H1 (cell line): Measurements from ENCODE around the gene DCLK1. TPM values are rescaled to one million over a fixed set of nuclear protein-coding genes. Genes with fewer than 3 reads are reported as not detected.

ENCODE experiments used
- CTCF ChIA-PET: fragments of 300-600 bp; sonication (Branson Sonifier 250); formaldehyde crosslinking; loops from one replicate; lab custom pipeline; 2021; ENCODE audit not compliant: partially characterized antibody; lab: Charles Lee
- POLR2A ChIA-PET: fragments of 300-600 bp; sonication (Branson Sonifier 250); formaldehyde crosslinking; loops from one replicate; lab custom pipeline; 2021; ENCODE audit warnings: inconsistent platforms; ENCODE audit not compliant: partially characterized antibody; lab: Charles Lee
- DNase-seq, 2 experiments: peaks; one replicate each; pipeline versions ENCODE4 v3.0.0 to v3.0.0-alpha.2; 2010 to 2022; ENCODE audit warnings: low spot score in 2 of 2, low read depth in 1 of 2, mixed read lengths in 1 of 2
- FAIRE-seq: peaks from 2 replicates; lab custom pipeline; 2011; peaks lifted over from hg19 to GRCh38; lab: Jason Lieb, UNC
- H2AFZ ChIP-seq: 2 replicates; pipeline ENCODE4 v1.8.1; 2012; ENCODE audit warnings: low read length, inconsistent platforms
- H2AK5ac ChIP-seq: 2 replicates; pipeline ENCODE4 v1.6.1; 2013; ENCODE audit warnings: low read depth, low read length
- H2BK120ac ChIP-seq: replicated peaks from 2 replicates; pipeline ENCODE3; 2013; ENCODE audit warnings: low read depth, low read length, inconsistent platforms
- H2BK12ac ChIP-seq: 2 replicates; pipeline ENCODE4 v1.6.1; 2013; ENCODE audit warnings: low read depth, low read length
- H2BK15ac ChIP-seq: 2 replicates; pipeline ENCODE4 v1.6.1; 2013; ENCODE audit warnings: low read length
- H2BK20ac ChIP-seq: 2 replicates; pipeline ENCODE4 v1.6.1; 2013; ENCODE audit warnings: low read length
- H2BK5ac ChIP-seq: 2 replicates; pipeline ENCODE4 v1.6.1; 2013; ENCODE audit warnings: low read depth, low read length
- H3K14ac ChIP-seq: 2 replicates; pipeline ENCODE4 v1.6.1; 2013; ENCODE audit warnings: inconsistent platforms; ENCODE audit not compliant: insufficient read length
- H3K18ac ChIP-seq: 2 replicates; pipeline ENCODE4 v1.6.1; 2013; ENCODE audit warnings: low read length; ENCODE audit errors: extremely low read depth
- H3K23ac ChIP-seq: 2 replicates; pipeline ENCODE4 v1.6.1; 2013; ENCODE audit warnings: inconsistent platforms; ENCODE audit not compliant: insufficient read length
- H3K23me2 ChIP-seq: 2 replicates; pipeline ENCODE4 v1.6.1; 2013; ENCODE audit warnings: low read depth, low read length
- H3K27ac ChIP-seq: 2 replicates; pipeline ENCODE4 v1.6.1; 2011; ENCODE audit warnings: low read depth, low read length, inconsistent platforms
- H3K27me3 ChIP-seq, 4 experiments: replicated peaks in 1 of 4; 1 replicate in 1 of 4; 2 replicates in 3 of 4; pipeline versions ENCODE4 v1.6.1 to v1.8.1; 2011 to 2013; ENCODE audit warnings: low read length in 3 of 4, mild to moderate bottlenecking in 3 of 4, inconsistent platforms in 2 of 4, mixed read lengths in 2 of 4, moderate library complexity in 1 of 4; ENCODE audit not compliant: control insufficient read depth in 3 of 4, insufficient read depth in 3 of 4; ENCODE audit errors: extremely low read depth in 1 of 4
- H3K36me3 ChIP-seq, 4 experiments: 2 replicates each; pipeline versions ENCODE4 v1.6.1 to v1.8.1; 2011 to 2013; ENCODE audit warnings: mild to moderate bottlenecking in 4 of 4, low read length in 3 of 4, moderate library complexity in 2 of 4, control low read depth in 1 of 4, inconsistent platforms in 1 of 4; ENCODE audit not compliant: insufficient read depth in 4 of 4, control insufficient read depth in 2 of 4
- H3K4ac ChIP-seq: replicated peaks from 2 replicates; pipeline ENCODE3; 2013; ENCODE audit warnings: low read length, low read depth, mixed read lengths, inconsistent platforms; ENCODE audit not compliant: insufficient read length
- H3K4me1 ChIP-seq, 4 experiments: replicated peaks in 1 of 4; 1 replicate in 1 of 4; 2 replicates in 3 of 4; pipeline versions ENCODE4 v1.6.1 to v1.8.1; 2011 to 2013; ENCODE audit warnings: low read length in 3 of 4, inconsistent platforms in 2 of 4, mixed read lengths in 1 of 4; ENCODE audit not compliant: insufficient read depth in 4 of 4, control insufficient read depth in 3 of 4
- H3K4me2 ChIP-seq, 2 experiments: 2 replicates each; pipeline versions ENCODE4 v1.6.1 to v1.8.1; 2011 to 2013; ENCODE audit warnings: low read depth in 2 of 2, low read length in 2 of 2, control low read depth in 1 of 2, inconsistent platforms in 1 of 2, mild to moderate bottlenecking in 1 of 2; ENCODE audit not compliant: insufficient read depth in 1 of 2
- H3K4me3 ChIP-seq, 4 experiments: fragments of 200-600, 300-600 bp in 1 of 4; sonication (generic), shearing (Covaris generic), sonication (Bioruptor Twin) in 1 of 4; 2 replicates each; pipeline versions ENCODE4 v1.5.1 to v1.8.1; 2011 to 2016; ENCODE audit warnings: low read length in 4 of 4, low read depth in 3 of 4, control low read depth in 2 of 4, inconsistent platforms in 2 of 4, mild to moderate bottlenecking in 2 of 4, mixed read lengths in 1 of 4, moderate library complexity in 1 of 4; ENCODE audit not compliant: insufficient read depth in 2 of 4; ENCODE audit errors: extremely low read depth in 1 of 4
- H3K56ac ChIP-seq: replicated peaks from 2 replicates; pipeline ENCODE3; 2013; ENCODE audit warnings: low read depth, mild to moderate bottlenecking, mixed read lengths, low read length, inconsistent platforms; ENCODE audit not compliant: insufficient read length
- H3K79me1 ChIP-seq: 2 replicates; pipeline ENCODE4 v1.6.1; 2013; ENCODE audit warnings: low read depth, low read length, control low read depth
- H3K79me2 ChIP-seq, 2 experiments: 2 replicates each; pipeline versions ENCODE4 v1.6.1 to v1.8.1; 2012 to 2013; ENCODE audit warnings: low read length in 2 of 2, mild to moderate bottlenecking in 2 of 2, inconsistent platforms in 1 of 2; ENCODE audit not compliant: insufficient read depth in 2 of 2, control insufficient read depth in 1 of 2
- H3K9ac ChIP-seq, 4 experiments: replicated peaks in 1 of 4; 1 replicate in 1 of 4; 2 replicates in 3 of 4; pipeline versions ENCODE4 v1.6.1 to v1.8.1; 2011 to 2013; ENCODE audit warnings: low read depth in 3 of 4, low read length in 3 of 4, control low read depth in 2 of 4, mild to moderate bottlenecking in 2 of 4, moderate library complexity in 2 of 4, inconsistent platforms in 1 of 4; ENCODE audit errors: extremely low read depth in 1 of 4
- H3K9me3 ChIP-seq, 2 experiments: 2 replicates each; pipeline versions ENCODE4 v1.6.1 to v1.8.1; 2012 to 2013; ENCODE audit warnings: mild to moderate bottlenecking in 2 of 2, moderate library complexity in 2 of 2, control low read depth in 1 of 2, inconsistent platforms in 1 of 2, low read depth in 1 of 2, low read length in 1 of 2, mixed read lengths in 1 of 2; ENCODE audit not compliant: insufficient read depth in 2 of 2
- H4K20me1 ChIP-seq, 2 experiments: replicated peaks in 1 of 2; 2 replicates each; pipeline versions ENCODE3 to v1.8.1; 2011 to 2013; ENCODE audit warnings: inconsistent platforms in 2 of 2, low read length in 2 of 2, mild to moderate bottlenecking in 1 of 2; ENCODE audit not compliant: insufficient read depth in 2 of 2, control insufficient read depth in 1 of 2
- H4K5ac ChIP-seq: 2 replicates; pipeline ENCODE4 v1.6.1; 2013; ENCODE audit warnings: low read length, low read depth, mixed read lengths, inconsistent platforms; ENCODE audit not compliant: insufficient read length
- H4K8ac ChIP-seq: 2 replicates; pipeline ENCODE4 v1.8.0; 2013; ENCODE audit warnings: mild to moderate bottlenecking, moderate library complexity, low read length, inconsistent platforms; ENCODE audit not compliant: insufficient read depth; ENCODE audit errors: extremely low read depth
- H4K91ac ChIP-seq: replicated peaks from 2 replicates; pipeline ENCODE3; 2013; ENCODE audit warnings: low read length, mixed read lengths, inconsistent platforms; ENCODE audit not compliant: insufficient read length
- BCL11A ChIP-seq, 2 experiments: IDR thresholded peaks; one replicate each; pipeline ENCODE4 v1.6.1; 2011; ENCODE audit warnings: low read depth in 2 of 2, low read length in 2 of 2, mild to moderate bottlenecking in 2 of 2
- CEBPB ChIP-seq: IDR thresholded peaks from 2 replicates; pipeline ENCODE4 v1.6.1; 2012; ENCODE audit warnings: low read depth, low read length
- E2F6 ChIP-seq: IDR thresholded peaks from 2 replicates; pipeline ENCODE4 v1.6.1; 2012; ENCODE audit warnings: inconsistent platforms
- HDAC6 ChIP-seq: IDR thresholded peaks from one replicate; pipeline ENCODE4 v1.7.1; 2012; ENCODE audit warnings: low read depth, mild to moderate bottlenecking, inconsistent platforms, low read length, moderate library complexity
- MAFK ChIP-seq: IDR thresholded peaks from 2 replicates; pipeline ENCODE4 v1.6.1; 2012; ENCODE audit warnings: low read depth, mild to moderate bottlenecking, improper control_type of control experiment, low read length
- POU5F1 ChIP-seq: IDR thresholded peaks from 2 replicates; pipeline ENCODE4 v1.6.1; 2011; ENCODE audit warnings: low read depth, mild to moderate bottlenecking, low read length, moderate library complexity
- RXRA ChIP-seq: IDR thresholded peaks from 2 replicates; pipeline ENCODE4 v1.6.1; 2011; ENCODE audit warnings: low read depth, mild to moderate bottlenecking, low read length, moderate library complexity; ENCODE audit not compliant: insufficient read depth
- WGBS, 2 experiments: shearing (Covaris generic) in 1 of 2; methylation state at CpG; one replicate each; pipeline versions ENCODE4 v1.1.6 to v1.1.7; 2013 to 2015; ENCODE audit warnings: low lambda C conversion rate in 2 of 2, mixed read lengths in 2 of 2, inconsistent platforms in 1 of 2, low coverage in 1 of 2, missing lambda C conversion rate in 1 of 2; ENCODE audit not compliant: insufficient replicate concordance in 2 of 2, insufficient coverage in 1 of 2, insufficient read length in 1 of 2; ENCODE audit errors: extremely low coverage in 1 of 2, missing lambda C conversion rate in 1 of 2; 5-methylcytosine and 5-hydroxymethylcytosine counted together
- polyA plus RNA-seq, 7 experiments: library from polyadenylated mRNA; depleted of rRNA in 3 of 7; stranded (reverse) in 5 of 7; unstranded in 2 of 7; fragments of >200 nt in 5 of 7; fragments of 200-250 nt in 2 of 7; gene quantifications; 1 replicate in 5 of 7; 2 replicates in 1 of 7; 4 replicates in 1 of 7; pipeline versions ENCODE4 v1.2.1 to v1.2.3, GENCODE V29; 2011 to 2013; ENCODE audit warnings: missing spikeins in 2 of 7, mixed read lengths in 2 of 7
- total RNA-seq: library from RNA; stranded (reverse); fragmentation: NEBNext Ultra II Directional; extraction: Animal tissue kit (Norgen Biotek cat#: 25700); gene quantifications from 2 replicates; pipeline ENCODE4 v1.2.1, GENCODE V29; 2021

The DCLK1 gene
- total and polyA plus RNA-seq, 2 of the 8 experiments (the other 6 are each of a cell fraction or from before 2014, with no cell fraction given) = 22.8 to 41.0 TPM

DNA sequence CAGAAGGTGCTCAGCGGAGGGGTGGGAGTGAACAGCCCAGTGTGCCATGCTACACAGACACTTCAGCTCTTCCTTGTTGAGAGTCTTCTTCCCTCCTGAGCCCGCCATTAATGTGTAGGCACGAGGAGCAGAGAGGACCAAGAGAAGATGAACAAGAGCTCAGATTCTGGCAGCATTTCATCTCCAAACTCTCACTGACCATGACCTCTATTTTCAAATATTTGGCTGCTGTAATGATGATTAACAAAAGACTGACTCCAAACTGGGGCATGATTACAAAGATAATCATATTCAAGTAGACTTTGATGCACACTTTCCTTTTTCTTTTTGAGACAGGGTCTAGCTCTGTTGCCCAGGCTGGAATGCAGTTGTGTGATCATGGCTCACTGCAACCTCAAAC is 236.5 kb downstream of the DCLK1 start:
- Histone ChIP-seq H3K23ac (no peak overlapping the region), H3K27me3 (no peaks in the 10 kb centered on the region), H2BK5ac (no peak overlapping the region), H2AK5ac (no peak overlapping the region), H3K9me3 (no peaks in the 10 kb centered on the region), H3K4me2 (no peak overlapping the region), H3K9ac (no peak overlapping the region), H3K56ac (no peak overlapping the region), H3K4me3 (no peak overlapping the region), H3K79me2 (no peaks in the 10 kb centered on the region), H4K91ac (no peak overlapping the region), H2BK20ac (no peak overlapping the region), H4K8ac (no peak overlapping the region), H3K36me3 (no peaks in the 10 kb centered on the region), H3K14ac (no peak overlapping the region), H3K4me1 (peaks cover 0 to 3% (median 1%) of the 10 kb centered on the region in 4 experiments; a peak in 3 of 7 replicates), H3K18ac (no peak overlapping the region), H3K27ac (no peak overlapping the region), H4K20me1 (no peaks in the 10 kb centered on the region), H4K5ac (no peak overlapping the region), H3K23me2 (no peaks in the 10 kb centered on the region), H3K4ac (no peak overlapping the region), H2BK15ac (no peak overlapping the region), H2BK120ac (no peak overlapping the region), H2BK12ac (no peak overlapping the region), H3K79me1 (no peaks in the 10 kb centered on the region), H2AFZ (no peak overlapping the region)
- POLR2A ChIA-PET = interaction anchor here (0.8 kb wide), 1 partner anchor 9 kb away, joined by 3 read pairs; no protein-coding TSS in a partner anchor
- DNase-seq = no peak
- WGBS, 2 experiments = 88% methylated on average over 3 of the region's 3 CpGs; no CpG with 5 or more reads in 1 of the 2 experiments
- no peak for FAIRE-seq
- CTCF ChIA-PET = interaction anchor here (0.5 to 2.3 kb wide), 4 partner anchors 16 to 73 kb away, joined by 3 to 6 read pairs (median 3); no protein-coding TSS in a partner anchor
- TF ChIP-seq CEBPB = no peak
- TF ChIP-seq HDAC6 = no peak
- no peak for TF ChIP-seq MAFK
- no peak for TF ChIP-seq POU5F1
- no peak for TF ChIP-seq BCL11A (IDR thresholded peaks at IDR 0.05; ENCODE audit: low read depth in 2 of 2, low read length in 2 of 2)
- no peak for TF ChIP-seq E2F6
- TF ChIP-seq RXRA = no peak
